ENCODE data around the gene FSTL4. TPM values are rescaled to one million over a fixed set of nuclear protein-coding genes. Genes with fewer than 3 reads are reported as not detected.

The FSTL4 gene
- polyA plus RNA-seq, 1 of the 3 experiments (the other 2 are of a cell fraction): not detected

DNA sequence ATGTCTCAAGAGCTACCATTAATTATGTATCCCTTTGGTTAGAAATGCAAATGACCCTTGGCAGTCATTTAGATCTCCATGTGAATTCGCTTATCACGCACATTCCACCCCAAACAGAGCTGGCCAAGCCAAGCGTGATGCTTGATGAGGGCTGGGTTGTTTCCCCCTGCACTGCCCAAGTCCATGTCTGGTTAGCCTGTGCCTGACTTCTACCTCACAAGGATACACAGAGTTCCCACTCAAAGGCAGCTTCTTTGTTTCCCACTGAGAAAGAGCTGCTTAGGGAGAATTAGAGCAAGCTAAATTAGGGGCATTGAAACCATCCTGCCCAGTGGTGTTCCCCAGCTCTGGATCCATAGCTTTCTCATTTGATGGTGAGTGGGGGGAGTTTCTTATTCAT is 87.2 kb downstream of the FSTL4 start:
- POLR2A ChIA-PET: no interaction called here
- Histone ChIP-seq H3K4me2 (no peak overlapping the region), H3K27ac (ENCODE audit: low read depth in 2 of 2, low read length in 1 of 2) (no peak overlapping the region), H3K9me3 (no peaks in the 10 kb centered on the region), H3K9me2 (no peaks in the 10 kb centered on the region), H3K4me3 (ENCODE audit: low read depth in 2 of 2, low read length in 1 of 2) (no peak overlapping the region), H3K9ac (no peak overlapping the region), H2AFZ (ENCODE audit: low read depth) (no peak overlapping the region), H3F3A (replicated peaks; ENCODE audit: insufficient read depth) (no peaks in the 10 kb centered on the region), H3K36me3 (replicated peaks in 1 of 2; ENCODE audit: control insufficient read depth in 1 of 2, insufficient read depth in 2 of 2, low read length in 1 of 2) (no peaks in the 10 kb centered on the region), H3K79me2 (ENCODE audit: insufficient read depth) (no peaks in the 10 kb centered on the region), H3K27me3 (ENCODE audit: insufficient read depth) (no peaks in the 10 kb centered on the region; the same call in 1 of the 2 replicates), H4K20me1 (ENCODE audit: insufficient read depth) (no peaks in the 10 kb centered on the region), H3K4me1 (ENCODE audit: control insufficient read depth in 1 of 2, insufficient read depth in 2 of 2, low read depth in 1 of 2, low read length in 1 of 2) (peaks cover 0 to 3% of the 10 kb centered on the region in 2 experiments; a peak in 1 of 4 replicates)
- 75% methylated on average over 3 of the region's 3 CpGs for WGBS (ENCODE audit: low lambda C conversion rate)
- CTCF ChIA-PET: interaction anchor here (1.0 to 3.9 kb wide), 4 partner anchors 10 to 101 kb away, joined by 4 to 13 read pairs (median 4); no protein-coding TSS in a partner anchor
- no peak for DNase-seq
- TF ChIP-seq, protein P1, sequence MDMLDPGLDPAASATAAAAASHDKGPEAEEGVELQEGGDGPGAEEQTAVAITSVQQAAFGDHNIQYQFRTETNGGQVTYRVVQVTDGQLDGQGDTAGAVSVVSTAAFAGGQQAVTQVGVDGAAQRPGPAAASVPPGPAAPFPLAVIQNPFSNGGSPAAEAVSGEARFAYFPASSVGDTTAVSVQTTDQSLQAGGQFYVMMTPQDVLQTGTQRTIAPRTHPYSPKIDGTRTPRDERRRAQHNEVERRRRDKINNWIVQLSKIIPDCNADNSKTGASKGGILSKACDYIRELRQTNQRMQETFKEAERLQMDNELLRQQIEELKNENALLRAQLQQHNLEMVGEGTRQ (IDR thresholded peaks at IDR 0.05; ENCODE audit: borderline replicate concordance, low read depth, low read length): no peak
- no peak for TF ChIP-seq EZH2phosphoT487 (IDR thresholded peaks at IDR 0.05; ENCODE audit: borderline replicate concordance, low read depth)
- no peak for TF ChIP-seq RAD21 (IDR thresholded peaks at IDR 0.05; ENCODE audit: low read length)
- no peak for TF ChIP-seq POLR2AphosphoS5 (IDR thresholded peaks at IDR 0.05; ENCODE audit: low read depth, low read length)
- TF ChIP-seq RXRA (IDR thresholded peaks at IDR 0.05; ENCODE audit: borderline replicate concordance, low read depth): no peak
- TF ChIP-seq RCOR1 (IDR thresholded peaks at IDR 0.05; ENCODE audit: low read length): no peak
- no peak for TF ChIP-seq FOXJ3 (CRISPR knock-in tag; IDR thresholded peaks at IDR 0.05)
- no peak for TF ChIP-seq NRF1 (IDR thresholded peaks at IDR 0.05; ENCODE audit: low read depth, low read length)
- TF ChIP-seq, protein P2, sequence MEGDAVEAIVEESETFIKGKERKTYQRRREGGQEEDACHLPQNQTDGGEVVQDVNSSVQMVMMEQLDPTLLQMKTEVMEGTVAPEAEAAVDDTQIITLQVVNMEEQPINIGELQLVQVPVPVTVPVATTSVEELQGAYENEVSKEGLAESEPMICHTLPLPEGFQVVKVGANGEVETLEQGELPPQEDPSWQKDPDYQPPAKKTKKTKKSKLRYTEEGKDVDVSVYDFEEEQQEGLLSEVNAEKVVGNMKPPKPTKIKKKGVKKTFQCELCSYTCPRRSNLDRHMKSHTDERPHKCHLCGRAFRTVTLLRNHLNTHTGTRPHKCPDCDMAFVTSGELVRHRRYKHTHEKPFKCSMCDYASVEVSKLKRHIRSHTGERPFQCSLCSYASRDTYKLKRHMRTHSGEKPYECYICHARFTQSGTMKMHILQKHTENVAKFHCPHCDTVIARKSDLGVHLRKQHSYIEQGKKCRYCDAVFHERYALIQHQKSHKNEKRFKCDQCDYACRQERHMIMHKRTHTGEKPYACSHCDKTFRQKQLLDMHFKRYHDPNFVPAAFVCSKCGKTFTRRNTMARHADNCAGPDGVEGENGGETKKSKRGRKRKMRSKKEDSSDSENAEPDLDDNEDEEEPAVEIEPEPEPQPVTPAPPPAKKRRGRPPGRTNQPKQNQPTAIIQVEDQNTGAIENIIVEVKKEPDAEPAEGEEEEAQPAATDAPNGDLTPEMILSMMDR (IDR thresholded peaks at IDR 0.05): no peak
- TF ChIP-seq TAF1 (IDR thresholded peaks at IDR 0.05; ENCODE audit: borderline replicate concordance, low read depth, low read length): no peak
- TF ChIP-seq JUND (IDR thresholded peaks at IDR 0.05): no peak
- TF ChIP-seq, protein P3, sequence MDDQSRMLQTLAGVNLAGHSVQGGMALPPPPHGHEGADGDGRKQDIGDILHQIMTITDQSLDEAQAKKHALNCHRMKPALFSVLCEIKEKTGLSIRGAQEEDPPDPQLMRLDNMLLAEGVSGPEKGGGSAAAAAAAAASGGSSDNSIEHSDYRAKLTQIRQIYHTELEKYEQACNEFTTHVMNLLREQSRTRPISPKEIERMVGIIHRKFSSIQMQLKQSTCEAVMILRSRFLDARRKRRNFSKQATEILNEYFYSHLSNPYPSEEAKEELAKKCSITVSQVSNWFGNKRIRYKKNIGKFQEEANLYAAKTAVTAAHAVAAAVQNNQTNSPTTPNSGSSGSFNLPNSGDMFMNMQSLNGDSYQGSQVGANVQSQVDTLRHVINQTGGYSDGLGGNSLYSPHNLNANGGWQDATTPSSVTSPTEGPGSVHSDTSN (IDR thresholded peaks at IDR 0.05): no peak
- no peak for TF ChIP-seq FOSL2 (IDR thresholded peaks at IDR 0.05; ENCODE audit: borderline replicate concordance, low read depth)
- no peak for TF ChIP-seq EP300 (IDR thresholded peaks at IDR 0.05; ENCODE audit: borderline replicate concordance in 1 of 2, low read depth in 1 of 2, low read length in 1 of 2)
- no peak for TF ChIP-seq GABPA (IDR thresholded peaks at IDR 0.05; ENCODE audit: low read depth)
- TF ChIP-seq SIN3A (IDR thresholded peaks at IDR 0.05; ENCODE audit: borderline replicate concordance, low read depth, low read length): no peak
- TF ChIP-seq, protein P4, sequence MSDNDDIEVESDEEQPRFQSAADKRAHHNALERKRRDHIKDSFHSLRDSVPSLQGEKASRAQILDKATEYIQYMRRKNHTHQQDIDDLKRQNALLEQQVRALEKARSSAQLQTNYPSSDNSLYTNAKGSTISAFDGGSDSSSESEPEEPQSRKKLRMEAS (IDR thresholded peaks at IDR 0.05; ENCODE audit: low read depth): no peak

Data from SK-N-SH (cell line).